CD1c-positive myeloid dendritic cell (primary cell): ENCODE measurements around the gene PLXNA3.

Experiments used
- DNase-seq: peaks from one replicate; pipeline ENCODE4 v3.0.0-alpha.2; 2016; ENCODE audit errors: extremely low spot score

The PLXNA3 gene

GRCh38 chrX:154458954-154459778, 1.1 kb downstream of the PLXNA3 start:
- no peak for DNase-seq

- DNase-seq = no peak
Measured at GRCh38 chrX:154459832-154460231, 1.8 kb downstream of the PLXNA3 start.

GRCh38 chrX:154460326-154460725, 2.2 kb downstream of the PLXNA3 start:
- no peak for DNase-seq

- no peak for DNase-seq
Measured at GRCh38 chrX:154462396-154462795, 4.3 kb downstream of the PLXNA3 start.

GRCh38 chrX:154463611-154464220, 5.6 kb downstream of the PLXNA3 start:
- no peak for DNase-seq

GRCh38 chrX:154464806-154465365, 6.8 kb downstream of the PLXNA3 start:
- no peak for DNase-seq

- no peak for DNase-seq
Measured at GRCh38 chrX:154465601-154466000, 7.5 kb downstream of the PLXNA3 start.

- no peak for DNase-seq
Measured at GRCh38 chrX:154466036-154466435, 8.0 kb downstream of the PLXNA3 start.

- no peak for DNase-seq
Measured at GRCh38 chrX:154466907-154467306, 8.8 kb downstream of the PLXNA3 start.

- no peak for DNase-seq
Measured at GRCh38 chrX:154467556-154467955, 9.5 kb downstream of the PLXNA3 start.

- no peak for DNase-seq
Measured at GRCh38 chrX:154468217-154468616, 10.1 kb downstream of the PLXNA3 start.

- no peak for DNase-seq
Measured at GRCh38 chrX:154469114-154469513, 11.0 kb downstream of the PLXNA3 start.

- DNase-seq = no peak
Measured at GRCh38 chrX:154469880-154470279, 11.8 kb downstream of the PLXNA3 start.

- no peak for DNase-seq
Measured at GRCh38 chrX:154470434-154470833, 12.4 kb downstream of the PLXNA3 start.

GRCh38 chrX:154470914-154471568, 13.0 kb downstream of the PLXNA3 start:
- no peak for DNase-seq

GRCh38 chrX:154471839-154472684, 14.0 kb downstream of the PLXNA3 start:
- DNase-seq = no peak

GRCh38 chrX:154472685-154473632, 14.9 kb downstream of the PLXNA3 start:
- DNase-seq = no peak

- no peak for DNase-seq
Measured at GRCh38 chrX:154473683-154474082, 15.6 kb downstream of the PLXNA3 start.

GRCh38 chrX:154476821-154477220, 18.7 kb downstream of the PLXNA3 start:
- DNase-seq = no peak

GRCh38 chrX:154477891-154478477, 19.9 kb downstream of the PLXNA3 start:
- DNase-seq = no peak
